ENCODE measurements around the gene DRD2.

Gene DRD2

DNA sequence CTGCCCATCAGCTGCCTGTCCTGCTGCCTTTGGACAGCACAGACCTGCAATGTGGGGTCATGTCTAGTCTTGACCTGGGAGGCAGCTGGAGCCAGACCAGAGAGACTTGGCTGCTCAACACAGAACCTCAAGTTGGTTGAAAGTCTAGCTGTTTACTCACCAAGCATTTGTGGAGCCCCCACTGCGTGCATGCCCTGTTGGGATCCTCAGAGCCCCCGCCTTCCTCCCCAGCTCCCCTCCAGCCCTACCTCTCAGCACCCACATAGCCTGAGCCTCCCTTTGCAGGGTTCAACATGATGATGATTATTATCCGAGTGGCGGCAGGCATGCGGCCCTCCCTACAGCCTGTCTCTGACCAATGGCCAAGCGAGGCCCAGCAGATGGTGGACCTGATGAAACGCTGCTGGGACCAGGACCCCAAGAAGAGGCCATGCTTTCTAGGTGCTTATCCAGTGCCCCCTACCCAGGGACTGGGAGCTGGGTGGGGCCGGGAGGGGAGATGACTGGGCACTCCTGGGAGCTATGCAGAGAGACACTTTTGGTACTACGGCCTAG lies 79.3 kb downstream of the DRD2 start:
- H3K9me3 Mint-ChIP-seq, result no peaks in the 10 kb centered on the region
- H3K4me1 Mint-ChIP-seq (ENCODE audit: low read depth), result no peaks in the 10 kb centered on the region
- H3K27me3 Mint-ChIP-seq (ENCODE audit: low read depth), result no peaks in the 10 kb centered on the region
- H3K36me3 Mint-ChIP-seq (ENCODE audit: low read depth), result no peaks in the 10 kb centered on the region
- H3K4me3 Mint-ChIP-seq, result no peak overlapping the region
- no peak overlapping the region for H3K27ac Mint-ChIP-seq
- no peak for DNase-seq (ENCODE audit: low spot score)

DNA sequence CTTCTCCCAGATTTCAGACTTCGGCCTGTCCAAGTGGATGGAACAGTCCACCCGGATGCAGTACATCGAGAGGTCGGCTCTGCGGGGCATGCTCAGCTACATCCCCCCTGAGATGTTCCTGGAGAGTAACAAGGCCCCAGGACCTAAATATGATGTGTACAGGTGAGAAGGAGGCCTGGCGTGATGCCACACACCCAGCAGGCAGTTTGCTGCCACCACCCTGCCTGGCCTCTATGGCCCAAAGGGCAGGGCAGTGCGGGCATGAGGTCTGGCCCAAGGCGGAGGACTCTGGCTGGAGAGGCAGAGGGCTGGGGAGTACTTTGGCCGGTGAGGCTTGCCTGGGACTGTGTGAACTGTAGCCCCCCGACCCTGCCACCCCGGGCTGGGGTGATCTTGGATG lies 80.3 kb downstream of the DRD2 start:
- no peak for DNase-seq (ENCODE audit: low spot score)
- Mint-ChIP-seq H3K36me3 (ENCODE audit: low read depth) (no peaks in the 10 kb centered on the region), H3K9me3 (no peaks in the 10 kb centered on the region), H3K27me3 (ENCODE audit: low read depth) (no peaks in the 10 kb centered on the region), H3K4me1 (ENCODE audit: low read depth) (no peaks in the 10 kb centered on the region), H3K4me3 (no peak overlapping the region), H3K27ac (no peak overlapping the region)

- Mint-ChIP-seq H3K4me3 (no peak overlapping the region), H3K27ac (no peak overlapping the region), H3K27me3 (ENCODE audit: low read depth) (no peaks in the 10 kb centered on the region), H3K36me3 (ENCODE audit: low read depth) (no peaks in the 10 kb centered on the region), H3K4me1 (ENCODE audit: low read depth) (no peaks in the 10 kb centered on the region), H3K9me3 (no peaks in the 10 kb centered on the region)
- DNase-seq (ENCODE audit: low spot score), result no peak
Measured at GRCh38 chr11:113393501-113393985, 81.7 kb downstream of the DRD2 start.

GRCh38 chr11:113392236-113392921 lies 82.8 kb downstream of the DRD2 start:
- Mint-ChIP-seq H3K4me1 (ENCODE audit: low read depth) (no peaks in the 10 kb centered on the region), H3K4me3 (no peak overlapping the region), H3K9me3 (no peaks in the 10 kb centered on the region), H3K27me3 (ENCODE audit: low read depth) (peaks cover under 1% of the 10 kb centered on the region), H3K27ac (no peak overlapping the region), H3K36me3 (ENCODE audit: low read depth) (no peaks in the 10 kb centered on the region)
- DNase-seq (ENCODE audit: low spot score), result no peak

GRCh38 chr11:113389272-113389671 lies 85.9 kb downstream of the DRD2 start:
- peaks cover 9% of the 10 kb centered on the region for H3K27me3 Mint-ChIP-seq (ENCODE audit: low read depth)
- no peak overlapping the region for H3K4me3 Mint-ChIP-seq
- H3K27ac Mint-ChIP-seq, result no peak overlapping the region
- no peaks in the 10 kb centered on the region for H3K4me1 Mint-ChIP-seq (ENCODE audit: low read depth)
- H3K9me3 Mint-ChIP-seq, result no peaks in the 10 kb centered on the region
- no peaks in the 10 kb centered on the region for H3K36me3 Mint-ChIP-seq (ENCODE audit: low read depth)
- no peak for DNase-seq (ENCODE audit: low spot score)

DNA sequence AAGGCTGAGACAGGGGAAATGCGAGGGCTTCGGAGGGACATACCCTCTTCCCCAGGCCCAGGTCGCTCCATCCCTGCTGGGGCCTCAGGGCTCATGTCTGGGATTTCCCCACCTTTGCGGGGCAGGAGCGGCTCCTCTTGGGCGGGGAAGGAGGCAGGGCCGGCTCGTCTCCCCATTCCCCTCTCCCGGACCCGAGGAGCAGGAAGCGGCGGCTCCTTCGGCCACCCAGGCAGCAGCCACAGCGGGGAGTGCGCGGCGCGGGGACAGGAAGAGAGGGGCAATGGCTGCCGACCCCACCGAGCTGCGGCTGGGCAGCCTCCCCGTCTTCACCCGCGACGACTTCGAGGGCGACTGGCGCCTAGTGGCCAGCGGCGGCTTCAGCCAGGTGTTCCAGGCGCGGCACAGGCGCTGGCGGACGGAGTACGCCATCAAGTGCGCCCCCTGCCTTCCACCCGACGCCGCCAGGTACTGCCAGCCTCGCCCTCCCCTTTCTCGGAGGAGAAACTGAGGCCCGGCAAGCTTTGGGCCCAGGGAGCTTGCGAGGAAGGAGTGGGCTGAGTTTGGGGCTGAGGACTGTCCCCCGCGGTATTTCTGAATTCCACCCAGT lies 87.5 kb downstream of the DRD2 start, which contains the start of gene ANKK1:
TSS of gene ANKK1 (plus strand) at position 175 of the 607 bp plus-strand sequence. CDS start at position 281, 106 bp downstream.
- Mint-ChIP-seq H3K36me3 (ENCODE audit: low read depth) (no peaks in the 10 kb centered on the region), H3K4me3 (no peak within 1 kb of the TSS), H3K27ac (no peak within 1 kb of the TSS), H3K4me1 (ENCODE audit: low read depth) (no peaks in the 10 kb centered on the region), H3K9me3 (no peaks in the 10 kb centered on the region), H3K27me3 (ENCODE audit: low read depth) (peaks cover 9% of the 10 kb centered on the region)
- no peak for DNase-seq (ENCODE audit: low spot score)

- no peak for DNase-seq (ENCODE audit: low spot score)
- Mint-ChIP-seq H3K4me1 (ENCODE audit: low read depth) (no peaks in the 10 kb centered on the region), H3K4me3 (no peak overlapping the region), H3K27ac (no peak overlapping the region), H3K36me3 (ENCODE audit: low read depth) (no peaks in the 10 kb centered on the region), H3K27me3 (ENCODE audit: low read depth) (peaks cover 9% of the 10 kb centered on the region), H3K9me3 (no peaks in the 10 kb centered on the region)
Measured at GRCh38 chr11:113386866-113387265, 88.3 kb downstream of the DRD2 start.

DNA sequence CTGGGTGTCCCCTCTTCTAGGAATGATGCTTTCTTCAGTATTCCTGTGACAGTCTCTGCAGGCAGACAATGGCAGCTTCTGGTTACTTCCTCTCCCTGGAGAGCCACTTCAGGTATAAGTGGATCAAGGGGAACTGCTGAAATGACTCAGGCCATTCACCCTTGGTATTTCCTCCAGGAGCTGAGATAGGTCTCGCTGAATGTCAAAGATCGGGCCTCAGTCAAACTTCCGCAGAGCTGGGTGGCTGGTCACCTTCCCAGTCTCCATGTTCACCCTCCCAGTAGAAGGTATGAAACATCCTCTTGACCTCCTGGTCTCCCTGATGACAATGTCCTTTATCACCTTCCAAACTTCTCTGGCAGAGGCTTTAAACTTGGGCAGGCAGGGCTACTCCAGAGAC lies 89.4 kb downstream of the DRD2 start:
- peaks cover 9% of the 10 kb centered on the region for H3K27me3 Mint-ChIP-seq (ENCODE audit: low read depth)
- no peak for DNase-seq (ENCODE audit: low spot score)
- H3K9me3 Mint-ChIP-seq, result no peaks in the 10 kb centered on the region
- no peaks in the 10 kb centered on the region for H3K36me3 Mint-ChIP-seq (ENCODE audit: low read depth)
- H3K4me1 Mint-ChIP-seq (ENCODE audit: low read depth), result no peaks in the 10 kb centered on the region
- H3K27ac Mint-ChIP-seq, result no peak overlapping the region
- H3K4me3 Mint-ChIP-seq, result no peak overlapping the region

- Mint-ChIP-seq H3K27ac (no peak overlapping the region), H3K27me3 (ENCODE audit: low read depth) (peaks cover 9% of the 10 kb centered on the region), H3K4me1 (ENCODE audit: low read depth) (no peaks in the 10 kb centered on the region), H3K4me3 (no peak overlapping the region), H3K36me3 (ENCODE audit: low read depth) (no peaks in the 10 kb centered on the region), H3K9me3 (no peaks in the 10 kb centered on the region)
- DNase-seq (ENCODE audit: low spot score), result no peak
Measured at GRCh38 chr11:113384551-113384950, 90.6 kb downstream of the DRD2 start.

DNA sequence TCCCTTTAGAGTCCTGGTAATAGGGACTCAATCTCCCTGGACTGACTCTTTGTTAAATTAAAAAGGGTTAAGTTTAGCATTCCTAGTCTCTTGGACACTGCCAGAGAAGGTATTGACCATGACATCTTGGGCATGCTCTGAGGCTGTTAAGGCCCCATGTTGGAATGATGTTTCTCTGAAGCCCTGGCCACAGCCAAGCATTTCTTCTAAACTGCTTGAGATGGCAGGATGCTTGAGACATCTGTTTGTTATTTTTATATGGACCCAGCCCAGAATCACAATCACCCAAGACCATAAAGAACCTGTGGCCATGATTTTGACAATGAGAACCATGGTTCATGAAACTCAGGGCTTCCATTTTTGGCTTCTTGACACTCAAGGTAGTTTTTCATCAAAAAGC lies 93.1 kb downstream of the DRD2 start:
- Mint-ChIP-seq H3K27ac (no peak overlapping the region), H3K4me3 (no peak overlapping the region), H3K27me3 (ENCODE audit: low read depth) (peaks cover 6% of the 10 kb centered on the region), H3K9me3 (no peaks in the 10 kb centered on the region), H3K4me1 (ENCODE audit: low read depth) (no peaks in the 10 kb centered on the region), H3K36me3 (ENCODE audit: low read depth) (no peaks in the 10 kb centered on the region)
- no peak for DNase-seq (ENCODE audit: low spot score)

GRCh38 chr11:113378692-113379091 lies 96.5 kb downstream of the DRD2 start:
- H3K4me1 Mint-ChIP-seq (ENCODE audit: low read depth), result no peaks in the 10 kb centered on the region
- H3K9me3 Mint-ChIP-seq, result no peaks in the 10 kb centered on the region
- no peaks in the 10 kb centered on the region for H3K36me3 Mint-ChIP-seq (ENCODE audit: low read depth)
- no peak overlapping the region for H3K27ac Mint-ChIP-seq
- H3K27me3 Mint-ChIP-seq (ENCODE audit: low read depth), result no peaks in the 10 kb centered on the region
- no peak for DNase-seq (ENCODE audit: low spot score)
- no peak overlapping the region for H3K4me3 Mint-ChIP-seq

- H3K9me3 Mint-ChIP-seq, result no peaks in the 10 kb centered on the region
- H3K36me3 Mint-ChIP-seq (ENCODE audit: low read depth), result no peaks in the 10 kb centered on the region
- H3K4me3 Mint-ChIP-seq, result no peak overlapping the region
- DNase-seq (ENCODE audit: low spot score), result no peak
- no peaks in the 10 kb centered on the region for H3K4me1 Mint-ChIP-seq (ENCODE audit: low read depth)
- H3K27ac Mint-ChIP-seq, result no peak overlapping the region
- H3K27me3 Mint-ChIP-seq (ENCODE audit: low read depth), result no peaks in the 10 kb centered on the region
Measured at GRCh38 chr11:113377681-113378412, 97.4 kb downstream of the DRD2 start.

DNA sequence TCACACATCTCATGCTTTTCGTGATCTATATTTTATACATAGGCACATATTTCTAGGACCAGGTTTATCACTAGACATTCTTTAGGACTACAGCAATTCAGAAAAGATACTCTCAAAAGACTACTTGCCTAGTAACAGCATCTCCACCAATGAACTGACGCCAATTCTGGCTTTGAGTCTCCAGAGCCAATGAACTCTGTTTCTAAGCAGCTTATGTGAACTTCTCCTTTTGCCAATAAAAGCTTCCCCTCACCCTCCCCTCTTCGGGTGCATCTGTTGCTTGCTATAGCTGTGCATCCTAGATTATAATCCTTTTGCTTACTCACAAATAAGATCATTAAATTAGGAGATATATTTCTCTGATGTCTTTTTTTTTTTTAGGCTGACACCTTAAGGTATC lies 99.0 kb downstream of the DRD2 start:
- no peak overlapping the region for H3K4me3 Mint-ChIP-seq

DNA sequence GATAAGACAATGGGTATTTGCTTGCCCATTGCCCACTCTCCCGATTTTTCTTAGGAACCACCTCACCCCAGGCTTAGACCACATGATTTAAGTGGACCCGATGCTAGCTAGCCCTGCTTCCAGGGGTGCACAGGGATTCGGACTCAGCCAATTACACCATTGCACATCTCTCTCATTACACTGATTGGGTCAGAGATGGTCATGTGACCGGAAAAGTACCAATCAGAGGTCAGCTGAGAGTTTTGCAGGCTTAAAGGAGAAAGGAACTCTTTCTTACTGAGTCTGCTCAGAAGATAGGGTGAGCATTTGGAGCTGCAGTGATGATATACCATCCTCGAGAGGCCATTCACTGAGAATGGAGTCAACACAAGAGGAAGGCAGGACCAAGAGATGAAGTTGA lies 99.8 kb downstream of the DRD2 start:
- H3K9me3 Mint-ChIP-seq, result no peaks in the 10 kb centered on the region
- no peaks in the 10 kb centered on the region for H3K27me3 Mint-ChIP-seq (ENCODE audit: low read depth)
- no peaks in the 10 kb centered on the region for H3K36me3 Mint-ChIP-seq (ENCODE audit: low read depth)
- H3K4me3 Mint-ChIP-seq, result no peak overlapping the region
- H3K27ac Mint-ChIP-seq, result no peak overlapping the region
- H3K4me1 Mint-ChIP-seq (ENCODE audit: low read depth), result no peaks in the 10 kb centered on the region
- DNase-seq (ENCODE audit: low spot score), result no peak

More for the DNA sequence above, 99.0 kb downstream of the DRD2 start:
- H3K27ac Mint-ChIP-seq, result no peak overlapping the region
- no peaks in the 10 kb centered on the region for H3K27me3 Mint-ChIP-seq (ENCODE audit: low read depth)
- no peak for DNase-seq (ENCODE audit: low spot score)
- no peaks in the 10 kb centered on the region for H3K4me1 Mint-ChIP-seq (ENCODE audit: low read depth)
- no peaks in the 10 kb centered on the region for H3K36me3 Mint-ChIP-seq (ENCODE audit: low read depth)
- H3K9me3 Mint-ChIP-seq, result no peaks in the 10 kb centered on the region

Measured in T-helper 2 cell treated with Interferon-gamma antibody and Interleukin-4, amounts not matched to agents 5 μg/mL and 100 μg/mL, for 36 hours (primary cell).